IPS-18c (cell line): Measurements from ENCODE around the gene P2RX6.
A peak's percentile ranks its signal among the peaks of the same experiment; 100 is the strongest.
"Not testable (repeated sequence)": the region's sequence is repeated elsewhere in the genome, so short reads cannot be mapped to it uniquely, and the experiment has no call there.

Source experiments
- H3K4me3 ChIP-seq: 2 replicates; pipeline ENCODE4 v1.7.0; 2013; ENCODE audit warnings: low read depth, mild to moderate bottlenecking, low read length, moderate library complexity; ENCODE audit not compliant: insufficient read depth
- H3K9me3 ChIP-seq: one replicate; pipeline ENCODE4 v1.6.1; 2013; ENCODE audit warnings: mild to moderate bottlenecking, low read length, moderate library complexity; ENCODE audit not compliant: control insufficient read depth, insufficient read depth

The P2RX6 gene

DNA sequence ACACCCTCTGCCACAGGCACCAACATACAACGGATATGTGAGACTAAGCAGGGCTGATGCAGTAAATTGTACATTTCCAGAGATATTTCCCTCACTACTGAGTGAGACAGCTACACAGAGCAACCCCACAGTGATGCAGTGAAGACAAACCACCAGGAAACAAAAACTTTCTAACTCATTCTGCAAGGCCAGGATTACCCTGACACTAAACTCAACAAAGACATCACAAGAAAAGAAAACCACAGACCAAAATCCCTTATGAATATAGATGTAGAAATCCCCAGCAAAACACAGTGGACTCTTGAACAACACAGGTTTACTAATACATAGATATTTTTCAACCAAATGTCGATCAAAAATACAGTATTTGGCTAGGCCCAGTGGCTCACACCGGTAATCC, 18.9 kb downstream of the P2RX6 start:
- Histone ChIP-seq H3K9me3 (no peaks in the 10 kb centered on the region), H3K4me3 (no peak overlapping the region)

DNA sequence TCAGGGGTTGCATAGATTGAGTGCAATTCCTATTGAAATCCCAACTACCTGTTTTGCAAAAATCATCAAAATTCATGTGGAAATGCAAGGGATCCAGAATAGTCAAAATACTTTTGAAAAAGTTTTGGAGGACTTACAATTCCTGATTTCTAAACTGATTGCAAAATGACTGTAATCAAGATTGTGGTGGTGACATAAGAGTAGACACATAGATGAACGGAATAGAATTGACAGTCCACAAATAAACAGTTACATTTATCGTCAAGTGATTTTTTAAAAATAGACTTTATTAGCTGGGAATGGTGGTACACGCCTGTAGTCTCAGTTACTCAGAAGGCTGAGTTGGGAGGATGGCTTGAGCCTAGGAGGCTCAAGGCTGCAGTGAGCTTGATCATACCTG, 20.0 kb downstream of the P2RX6 start:
- Histone ChIP-seq H3K9me3 (no peaks in the 10 kb centered on the region), H3K4me3 (no peak overlapping the region)

DNA sequence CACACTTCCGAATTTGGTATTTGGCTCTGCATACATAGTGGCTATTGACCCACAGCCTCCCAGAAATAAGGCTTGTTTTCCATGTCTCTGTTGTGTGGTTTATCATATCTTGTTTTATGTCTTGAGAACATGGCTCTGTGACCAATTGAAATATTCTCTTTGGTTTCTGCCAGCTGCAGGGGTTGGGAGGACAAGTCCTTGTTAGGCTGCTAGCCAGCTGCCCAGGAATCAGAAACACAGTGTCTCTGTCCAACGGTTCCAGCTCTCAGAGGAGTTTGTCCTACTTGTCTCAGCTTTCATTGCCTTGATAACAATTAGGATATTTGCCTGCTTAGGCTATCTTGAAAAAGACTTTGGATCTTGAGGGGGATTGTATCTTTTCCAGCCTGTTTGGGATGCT, 23.4 kb downstream of the P2RX6 start:
- H3K4me3 ChIP-seq = no peak overlapping the region

DNA sequence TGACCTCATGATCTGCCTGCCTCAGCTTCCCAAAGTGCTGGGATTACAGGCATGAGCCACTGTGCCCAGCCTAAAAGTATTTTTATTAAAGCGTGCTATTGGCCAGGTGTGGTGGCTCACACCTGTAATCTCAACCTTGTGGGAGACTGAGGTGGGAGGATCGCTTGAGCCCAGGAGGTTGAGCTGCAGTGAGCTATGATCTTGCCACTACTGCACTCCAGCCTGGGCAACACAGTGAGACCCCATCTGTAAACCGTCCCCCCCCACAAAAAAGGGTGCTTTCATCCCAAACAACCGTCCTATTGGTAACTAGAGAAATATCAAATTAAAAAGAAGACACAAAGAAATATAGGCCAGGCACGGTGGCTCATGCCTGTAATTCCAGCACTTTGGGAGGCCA, 24.2 kb downstream of the P2RX6 start:
- not testable (repeated sequence) for H3K9me3 ChIP-seq

More for the DNA sequence above, 23.4 kb downstream of the P2RX6 start:
- no peaks in the 10 kb centered on the region for H3K9me3 ChIP-seq

DNA sequence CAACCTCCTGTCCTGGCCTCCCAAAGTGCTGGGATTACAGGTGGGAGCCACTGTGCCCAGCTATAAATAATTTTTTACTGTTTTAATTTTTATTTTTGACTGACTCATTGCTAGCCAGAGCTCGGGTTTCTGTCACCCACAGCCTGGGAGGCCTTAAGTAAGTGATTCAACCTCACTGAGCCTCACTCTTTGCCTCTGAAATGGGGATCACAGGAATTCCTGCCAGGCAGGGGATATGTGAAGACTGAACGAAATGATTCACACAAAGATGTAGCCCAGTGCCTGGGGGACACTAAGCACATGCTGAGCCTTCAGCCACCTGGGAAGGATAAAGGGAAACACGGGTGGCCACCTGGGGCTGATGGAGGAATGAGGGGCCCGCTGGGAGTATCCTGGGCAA, 27.0 kb downstream of the P2RX6 start:
- Histone ChIP-seq H3K9me3 (no peaks in the 10 kb centered on the region), H3K4me3 (no peak overlapping the region)

More for the DNA sequence above, 24.2 kb downstream of the P2RX6 start:
- not testable (repeated sequence) for H3K4me3 ChIP-seq

DNA sequence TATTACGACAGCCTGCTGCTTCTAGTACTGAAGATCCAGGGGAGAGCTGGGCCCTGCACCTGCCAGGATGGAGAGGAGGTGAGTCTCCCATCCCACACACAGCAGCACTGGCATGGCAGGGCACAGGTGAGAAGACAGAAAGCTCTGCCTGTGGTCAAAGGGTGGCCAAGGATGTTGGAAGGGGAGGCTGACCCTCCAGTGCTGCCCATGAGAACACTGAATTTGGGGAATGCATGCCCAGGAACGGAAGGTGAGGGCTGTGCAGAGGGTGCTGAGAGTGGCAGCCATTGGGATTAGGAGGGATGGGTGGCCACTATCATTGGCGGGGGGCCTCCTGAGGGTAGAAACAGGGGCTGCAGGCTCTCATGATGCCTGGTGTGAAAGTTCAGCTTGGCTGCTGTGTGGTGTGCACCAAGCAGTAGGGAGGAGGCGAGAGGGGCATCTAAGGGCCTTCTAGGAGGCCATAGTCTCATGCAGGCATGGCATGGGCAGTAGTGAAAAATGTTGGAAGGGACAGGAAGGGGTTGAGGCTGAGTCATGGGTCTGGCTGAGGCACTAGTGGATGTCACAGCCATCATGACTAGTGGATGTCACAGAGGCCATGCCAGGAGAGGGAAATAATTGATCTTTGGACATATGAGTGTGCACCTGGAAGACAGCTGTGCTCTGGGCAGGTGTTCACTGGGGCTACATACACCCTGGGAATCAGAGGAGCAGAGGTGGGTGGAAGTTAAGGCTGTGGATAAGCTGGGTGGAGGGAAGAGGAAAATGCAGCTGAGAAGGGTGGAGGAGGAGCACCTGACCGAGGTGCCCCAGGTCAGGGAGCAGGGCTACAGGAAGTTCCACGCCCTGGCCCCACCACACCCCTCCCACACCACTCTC, 28.3 kb downstream of the P2RX6 start:
- Histone ChIP-seq H3K4me3 (no peak overlapping the region), H3K9me3 (no peaks in the 10 kb centered on the region)

DNA sequence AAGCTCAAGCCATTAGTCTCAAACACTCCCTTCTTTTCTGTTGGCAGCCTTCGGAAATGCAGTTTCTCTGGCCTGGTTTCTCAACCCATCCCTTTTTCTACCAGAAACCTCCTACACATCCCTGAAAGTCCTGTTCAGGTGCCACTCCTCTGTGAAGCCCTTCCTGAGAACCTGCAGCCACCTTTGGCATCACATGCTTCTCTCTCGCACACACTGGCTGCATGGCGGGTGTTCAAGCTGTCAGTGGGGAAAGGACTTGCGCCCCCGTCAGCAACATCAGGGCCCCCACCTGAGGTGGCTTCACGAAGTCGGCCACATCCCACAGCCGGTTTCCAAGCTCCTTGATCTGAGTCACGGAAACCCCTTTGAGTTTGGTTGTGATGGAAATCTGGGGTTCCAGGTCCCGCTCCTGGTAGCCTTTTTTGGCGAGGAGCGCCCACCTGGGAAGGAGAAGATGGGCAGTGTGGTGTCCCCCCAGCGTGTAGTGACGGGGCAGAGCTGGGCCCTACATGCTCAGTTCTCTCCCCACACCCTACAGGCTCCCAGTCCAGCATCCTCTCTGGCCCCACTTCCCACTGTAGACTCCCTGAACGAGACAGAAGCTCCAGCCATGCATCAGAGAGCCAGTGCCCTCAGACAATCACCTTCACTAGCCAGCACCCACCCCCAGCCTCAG, 29.0 kb downstream of the P2RX6 start:
- H3K4me3 ChIP-seq = no peak overlapping the region
- H3K9me3 ChIP-seq = no peaks in the 10 kb centered on the region

DNA sequence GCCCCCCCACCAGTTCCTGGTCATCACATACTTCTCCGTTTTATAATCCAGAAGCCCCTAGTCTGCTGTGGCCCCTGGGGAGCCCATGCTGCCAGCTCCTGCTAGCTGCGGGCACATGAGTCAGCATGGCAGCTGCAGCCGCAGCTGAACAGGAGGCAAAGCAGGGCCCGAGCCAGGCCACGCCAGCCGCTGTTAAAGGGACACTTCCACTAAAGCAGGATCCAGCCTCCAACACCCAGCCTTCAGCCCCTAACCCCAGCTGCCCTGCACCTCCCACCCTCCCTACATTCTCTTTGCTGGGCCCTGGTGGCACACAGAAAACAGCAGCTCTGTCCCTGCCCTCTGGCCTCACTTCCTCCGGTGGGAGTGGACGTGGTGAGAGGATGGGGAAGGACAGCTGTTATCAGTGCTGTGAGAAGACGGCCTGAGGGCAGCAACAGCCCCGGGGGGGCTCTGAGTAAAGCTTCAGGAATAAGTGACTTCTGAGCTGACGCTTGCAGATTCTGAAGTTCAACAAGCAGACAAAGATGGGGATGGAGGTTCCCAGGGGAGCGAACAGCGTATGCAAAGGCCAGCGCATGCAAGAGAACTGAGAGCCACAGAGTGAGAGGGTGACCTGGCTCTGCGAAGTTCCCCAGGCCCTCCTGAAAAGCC, 30.1 kb downstream of the P2RX6 start:
- Histone ChIP-seq H3K9me3 (no peaks in the 10 kb centered on the region), H3K4me3 (no peak overlapping the region; the same call in 1 of the 2 replicates)

DNA sequence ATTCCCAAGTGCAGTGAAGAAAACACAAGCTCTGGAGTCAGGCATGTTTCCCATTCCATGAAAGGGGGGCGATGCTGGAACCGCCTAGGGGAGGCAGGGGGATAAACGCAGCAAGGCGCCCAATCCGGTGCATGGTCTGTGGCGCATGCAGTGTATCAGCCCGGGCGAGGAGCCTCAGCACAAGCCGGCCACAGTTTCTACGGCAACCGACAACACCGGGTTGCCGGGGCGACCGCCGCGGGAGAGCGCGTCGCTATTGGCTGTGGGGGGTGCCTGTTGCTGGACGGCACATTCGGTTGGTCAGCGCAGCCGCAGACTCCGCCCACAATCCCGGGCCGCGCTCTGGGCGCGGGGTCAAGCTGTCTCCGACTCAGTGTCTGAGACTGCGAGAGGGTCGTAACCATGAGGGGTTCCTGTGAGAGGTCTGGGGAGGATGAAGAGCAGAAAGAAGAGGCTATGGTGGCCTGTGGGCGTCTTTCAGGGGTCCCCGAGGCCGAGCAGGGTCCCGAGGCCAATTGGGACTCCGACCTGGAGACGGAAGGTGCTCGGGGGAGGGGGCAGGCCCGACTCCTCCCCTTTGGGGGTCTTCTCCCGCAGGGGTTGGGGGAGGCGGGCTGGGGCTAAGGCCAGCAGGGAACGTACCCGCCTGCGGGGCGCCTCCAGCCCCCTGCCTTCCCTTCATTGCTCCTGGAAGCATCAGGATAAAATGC, 30.8 kb downstream of the P2RX6 start, which contains the start of gene LRRC74B:
TSS of gene LRRC74B (plus strand) at position 362 of the 710 bp plus-strand sequence. CDS start at position 403, 41 bp downstream.
- Histone ChIP-seq H3K4me3 (peak within 1 kb of the TSS; percentile 69), H3K9me3 (no peaks in the 10 kb centered on the region)

DNA sequence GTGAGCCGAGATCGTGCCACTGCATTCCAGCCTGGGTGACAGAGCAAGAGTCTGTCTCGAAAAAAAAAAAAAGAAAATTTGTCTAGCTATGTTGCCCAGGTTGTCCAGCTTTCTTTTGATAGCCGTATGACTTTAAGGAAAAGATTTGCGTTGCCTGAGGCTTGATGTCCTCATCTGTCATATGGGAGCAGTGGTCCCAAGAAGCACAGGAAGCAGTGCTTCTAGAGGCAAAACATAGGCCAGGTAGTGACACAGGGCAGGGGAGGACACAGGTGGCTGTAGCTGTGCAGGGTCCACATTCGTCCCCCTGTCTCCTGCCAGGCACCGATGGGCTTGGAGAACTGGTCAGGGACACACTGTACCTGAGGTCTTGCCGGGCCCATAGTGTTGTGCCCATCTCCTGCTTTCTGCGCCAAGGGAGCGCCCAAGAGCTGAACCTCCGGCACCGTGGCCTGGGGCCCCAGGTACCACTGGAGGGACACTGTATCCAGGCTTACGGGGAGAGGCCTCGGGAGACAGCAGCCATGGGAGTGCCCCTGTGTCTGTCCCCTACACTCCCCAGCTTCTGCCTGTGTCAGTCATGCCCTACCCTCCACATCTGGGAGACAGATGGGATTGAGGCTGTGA, 32.2 kb downstream of the P2RX6 start:
- H3K4me3 ChIP-seq = no peak overlapping the region
- no peaks in the 10 kb centered on the region for H3K9me3 ChIP-seq

DNA sequence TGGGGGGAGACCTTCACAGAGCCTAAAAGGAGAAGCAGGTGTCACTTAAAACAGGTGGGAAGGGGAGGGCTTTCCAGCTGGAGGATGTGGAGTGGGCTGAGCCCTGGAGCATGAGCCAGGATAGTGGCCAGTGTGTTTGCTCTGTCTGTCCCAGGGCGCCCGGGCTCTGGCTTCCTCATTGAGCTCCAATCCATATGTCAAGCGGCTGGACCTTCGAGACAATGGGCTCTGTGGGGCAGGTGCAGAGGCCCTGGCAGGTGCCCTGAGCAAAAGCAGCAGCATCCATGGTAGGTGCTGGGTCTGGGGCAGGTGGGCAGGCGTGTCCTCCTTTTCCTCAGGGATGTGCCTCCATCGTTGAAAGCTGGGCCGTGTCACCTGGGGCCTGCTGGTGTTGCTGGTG, 32.8 kb downstream of the P2RX6 start:
- H3K9me3 ChIP-seq = no peaks in the 10 kb centered on the region
- no peak overlapping the region for H3K4me3 ChIP-seq

DNA sequence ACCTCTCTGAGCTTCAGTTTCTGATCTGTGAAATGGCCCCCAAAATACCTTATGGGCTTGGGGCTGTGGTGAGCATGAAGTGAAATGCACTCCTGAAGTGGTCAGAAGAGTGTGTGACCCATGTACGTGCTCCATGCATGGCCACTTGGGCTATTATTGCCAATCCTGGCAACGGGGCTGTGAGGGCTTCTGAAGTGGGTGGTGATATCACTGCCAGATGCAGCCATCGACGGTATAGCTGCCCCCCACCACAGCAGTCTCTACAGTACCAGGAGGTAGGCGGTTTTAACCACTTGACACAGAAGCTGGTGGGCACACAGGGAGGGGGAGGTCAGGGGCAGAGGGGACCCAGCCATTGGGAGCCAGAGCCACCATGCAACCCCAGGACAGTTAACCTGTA, 33.5 kb downstream of the P2RX6 start:
- H3K9me3 ChIP-seq = not testable (repeated sequence)

DNA sequence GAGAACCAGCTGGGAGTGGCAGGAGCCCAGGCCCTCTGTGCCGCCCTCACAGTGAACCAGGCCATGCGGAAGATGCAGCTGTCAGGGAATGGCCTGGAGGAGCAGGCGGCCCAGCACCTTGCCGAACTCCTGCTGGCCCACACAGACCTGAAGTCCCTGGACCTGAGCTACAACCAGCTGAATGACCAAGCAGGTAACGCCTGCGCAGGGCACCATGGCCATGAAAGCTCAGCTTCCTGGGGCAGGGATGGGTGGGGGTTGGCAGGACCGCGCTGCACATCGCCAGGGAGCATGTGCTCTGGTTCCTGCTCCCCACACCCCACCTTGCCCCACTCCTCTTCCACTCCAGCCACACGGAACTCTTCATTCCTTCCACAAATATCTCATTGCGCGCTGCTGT, 34.0 kb downstream of the P2RX6 start:
- H3K4me3 ChIP-seq, H3K9me3 ChIP-seq: not testable (repeated sequence)

More for the DNA sequence above, 33.5 kb downstream of the P2RX6 start:
- not testable (repeated sequence) for H3K4me3 ChIP-seq

DNA sequence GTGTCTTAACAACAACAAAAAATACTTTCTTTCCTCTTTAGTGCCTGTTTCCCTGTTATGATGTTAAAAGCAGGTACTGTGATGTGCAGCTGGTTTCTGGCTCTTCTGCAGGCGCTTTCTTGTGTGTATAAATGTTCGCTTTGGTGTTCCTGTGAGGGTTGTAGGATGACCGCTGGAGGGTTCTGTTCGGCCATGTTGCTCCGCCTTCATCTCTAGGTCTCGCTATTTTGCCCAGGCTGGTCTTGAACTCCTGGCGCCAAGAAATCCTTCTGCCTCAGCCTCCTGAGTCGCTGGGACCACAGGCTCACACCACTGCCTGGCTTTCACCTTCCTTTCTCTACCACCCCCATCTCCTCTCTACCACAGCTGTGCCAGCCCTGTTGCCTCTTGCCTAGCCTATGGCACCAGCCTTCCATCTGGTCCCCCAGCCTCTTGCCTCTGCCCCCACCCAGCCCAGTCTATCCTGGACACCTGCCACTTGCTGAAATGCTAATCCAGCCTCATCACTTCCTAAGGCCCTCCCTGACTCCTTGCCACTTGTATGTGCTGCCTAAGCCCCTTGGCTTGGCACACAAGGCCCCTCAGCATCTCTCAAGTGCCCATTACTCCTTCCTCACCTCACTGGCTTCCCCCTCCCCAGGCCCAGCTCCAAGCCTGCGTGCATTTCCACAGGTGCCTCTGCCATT, 36.3 kb downstream of the P2RX6 start:
- no peak overlapping the region for H3K4me3 ChIP-seq
- no peaks in the 10 kb centered on the region for H3K9me3 ChIP-seq

DNA sequence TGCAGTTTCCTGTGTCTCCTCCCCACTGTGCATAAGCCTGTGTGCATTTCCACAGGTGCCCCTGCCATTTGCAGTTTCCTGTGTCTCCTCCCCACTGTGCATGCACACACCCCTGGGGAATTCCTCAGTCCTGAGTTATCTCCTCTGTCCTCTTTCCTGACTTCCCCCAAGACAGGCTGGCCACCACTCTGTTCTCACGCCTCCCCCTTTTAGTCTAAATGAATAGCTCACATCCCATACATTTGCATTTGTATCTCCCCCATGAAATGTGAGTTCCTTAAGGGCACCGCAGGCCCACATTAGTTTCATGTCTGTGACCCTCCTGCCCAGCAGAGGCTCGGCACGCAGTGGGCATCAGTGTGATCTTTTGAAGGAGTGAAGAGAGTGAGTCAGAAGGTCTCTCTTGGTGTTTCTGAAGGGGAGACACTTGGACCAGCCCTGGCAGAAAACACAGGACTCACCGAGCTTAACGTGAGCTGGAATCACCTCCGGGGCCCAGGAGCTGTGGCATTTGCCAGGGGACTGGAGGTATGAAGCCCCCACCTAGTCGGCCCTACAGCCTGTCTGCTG, 37.0 kb downstream of the P2RX6 start:
- H3K4me3 ChIP-seq = no peak overlapping the region
- no peaks in the 10 kb centered on the region for H3K9me3 ChIP-seq
